ENCODE measurements around the gene TGM5.
A peak's percentile ranks its signal among the peaks of the same experiment; 100 is the strongest.
"Not testable (repeated sequence)": the region's sequence is repeated elsewhere in the genome, so short reads cannot be mapped to it uniquely, and the experiment has no call there.

Gene TGM5

DNA sequence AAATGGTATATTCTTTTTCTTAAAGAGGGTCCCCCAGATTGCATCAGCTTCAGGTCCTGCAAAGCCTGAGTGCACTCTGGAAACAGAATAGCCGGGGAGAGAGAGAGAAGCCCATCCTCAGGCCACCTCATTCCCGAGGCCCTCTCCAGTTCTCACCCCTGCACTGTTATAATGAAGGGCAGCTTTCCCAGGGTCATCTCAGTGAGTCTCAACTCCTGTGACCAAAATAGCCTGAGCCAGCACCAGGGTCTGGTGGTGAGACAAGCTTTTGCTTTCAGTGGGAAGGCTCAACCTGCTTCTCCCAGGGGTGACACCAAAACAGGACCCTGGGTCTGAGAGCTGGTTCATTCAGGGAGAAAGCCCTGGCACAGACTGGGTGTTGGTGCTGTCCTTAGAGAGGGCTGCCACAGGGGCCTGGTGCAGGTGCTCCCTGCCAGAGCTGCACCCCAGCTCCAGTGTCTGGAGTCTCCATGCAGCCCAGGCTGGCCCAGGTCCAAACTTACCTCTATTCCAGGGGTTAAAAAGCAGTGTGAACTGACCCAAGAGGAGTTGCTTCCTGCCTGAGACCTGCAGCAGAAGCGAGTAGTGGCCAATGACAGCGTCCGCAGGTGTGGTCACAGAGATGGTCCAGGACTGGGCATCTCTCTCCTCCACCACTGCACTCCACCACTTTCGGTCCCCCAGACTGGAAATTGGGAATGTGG lies 52.0 kb downstream of the TGM5 start:
- no peak for DNase-seq

DNA sequence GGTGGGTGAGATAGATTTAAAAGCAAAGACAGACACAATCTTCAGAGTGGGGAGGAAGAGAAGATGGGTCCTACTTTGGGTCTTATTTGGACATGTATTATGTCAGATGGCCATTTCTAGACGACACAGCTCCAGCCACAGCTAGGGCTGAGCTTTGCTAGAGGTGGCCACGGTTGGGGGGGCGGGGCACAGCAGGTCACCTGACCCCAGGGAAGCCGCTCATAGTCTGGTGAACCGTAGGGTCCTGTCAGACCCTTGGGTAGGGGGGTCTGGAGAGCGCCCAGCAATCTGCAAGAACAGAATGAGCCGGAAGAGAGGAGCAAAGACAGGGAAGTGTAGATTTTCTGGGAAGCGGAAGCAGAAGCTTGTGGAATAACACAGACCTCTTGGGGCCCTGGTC lies 52.6 kb downstream of the TGM5 start:
- DNase-seq = no peak

DNA sequence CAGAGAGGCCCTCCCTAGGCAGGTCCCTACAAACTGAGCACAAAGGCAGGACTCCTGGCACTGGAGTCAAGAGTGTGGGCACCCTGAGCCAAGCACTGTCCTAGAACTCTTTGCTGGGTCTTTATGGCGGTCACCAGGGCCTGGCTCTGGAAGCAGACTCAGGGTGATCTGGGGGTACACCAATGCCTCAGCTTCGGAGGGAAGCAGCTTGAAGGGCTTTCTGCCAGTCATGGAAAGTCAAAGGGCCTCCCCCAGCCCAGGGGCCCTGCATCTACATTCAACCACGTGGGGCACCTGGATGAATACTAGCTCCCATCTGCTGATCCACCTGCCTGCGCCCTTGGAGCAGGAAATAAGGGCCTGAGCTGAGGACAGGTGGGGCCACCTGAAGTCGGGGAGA lies 53.3 kb downstream of the TGM5 start:
- no peak for DNase-seq

DNA sequence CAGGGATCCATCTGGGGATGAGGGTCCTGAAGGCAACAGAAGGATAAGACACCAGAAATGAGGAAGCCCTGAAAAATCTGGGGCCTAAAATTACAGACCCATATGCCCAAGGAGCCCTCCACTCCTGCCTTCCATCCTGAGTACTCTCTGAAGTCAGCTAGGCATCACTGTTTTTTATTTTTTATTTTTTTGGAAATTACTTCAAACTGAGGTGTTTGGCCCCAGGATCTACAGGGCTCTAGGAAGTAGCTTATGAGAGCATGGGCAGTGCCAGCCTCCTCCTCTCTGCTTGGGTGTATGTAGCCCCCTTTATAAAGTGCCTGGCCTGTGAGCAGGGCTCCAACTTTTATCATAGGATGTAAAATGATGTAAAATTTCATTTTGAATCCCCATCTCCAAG lies 53.8 kb downstream of the TGM5 start:
- no peak for DNase-seq

DNA sequence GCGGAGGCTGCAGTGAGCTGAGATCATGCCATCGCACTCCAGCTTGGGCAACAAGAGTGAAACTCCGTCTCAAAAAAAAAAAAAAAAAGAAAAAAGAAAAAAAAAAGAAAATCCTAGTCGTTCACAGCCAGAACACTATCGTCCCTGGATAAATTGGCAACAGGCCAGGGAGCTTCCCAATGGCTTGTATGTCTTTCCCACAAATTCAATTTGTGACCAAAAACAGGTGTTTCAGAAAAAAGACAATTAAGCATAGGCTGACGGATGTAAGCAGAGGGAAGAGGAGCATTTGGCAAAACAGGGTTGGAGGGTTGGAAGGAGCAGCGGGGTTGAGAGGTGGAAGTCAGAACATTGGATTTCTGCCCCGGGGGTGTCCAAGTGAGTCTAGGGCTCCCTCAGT lies 54.4 kb downstream of the TGM5 start:
- DNase-seq = no peak

DNA sequence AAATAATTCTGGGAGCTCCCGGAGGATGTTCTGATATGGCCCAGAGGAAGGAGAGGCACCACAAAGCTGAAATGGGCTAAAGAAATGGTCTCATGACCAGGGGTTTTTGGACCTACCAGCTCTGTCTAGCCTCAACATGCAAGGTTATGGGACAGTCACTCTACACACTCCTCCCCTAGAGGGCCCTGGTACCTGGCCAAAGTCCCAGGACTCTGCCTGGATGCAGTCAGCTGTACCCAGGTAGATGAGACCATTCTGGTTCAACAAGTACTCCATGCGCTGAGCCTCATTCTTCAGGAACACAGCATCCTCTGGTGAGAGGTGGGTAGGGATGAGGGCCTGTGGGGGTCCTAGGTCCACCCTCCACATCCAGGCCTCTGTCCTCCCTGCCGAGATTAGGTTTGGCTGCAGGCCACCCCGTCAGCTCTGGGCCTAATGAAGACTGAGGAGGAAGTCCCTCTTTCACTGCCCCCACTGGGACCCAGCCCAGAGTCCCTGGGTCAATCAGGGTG lies 55.4 kb downstream of the TGM5 start:
- no peak for DNase-seq

DNA sequence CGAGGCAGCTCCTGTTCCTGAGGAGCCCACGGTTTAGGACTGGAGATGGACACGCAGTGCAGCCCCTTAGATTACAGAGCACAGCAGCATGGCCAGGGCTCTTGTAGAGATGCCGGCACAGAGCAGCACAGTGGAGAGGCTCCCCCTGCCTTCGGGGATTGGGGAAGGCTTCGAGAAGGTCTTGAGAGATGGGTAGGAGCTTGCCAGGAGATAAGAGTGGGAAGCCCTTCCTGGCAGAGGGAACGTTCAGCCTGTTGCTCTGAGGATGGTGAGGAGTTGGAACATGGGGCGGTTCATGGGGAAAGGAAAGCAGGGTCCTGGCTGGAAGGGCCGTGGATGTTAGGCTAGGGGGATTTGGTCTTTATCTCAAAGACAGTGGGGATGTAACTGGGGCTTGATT lies 55.9 kb downstream of the TGM5 start:
- DNase-seq = no peak

DNA sequence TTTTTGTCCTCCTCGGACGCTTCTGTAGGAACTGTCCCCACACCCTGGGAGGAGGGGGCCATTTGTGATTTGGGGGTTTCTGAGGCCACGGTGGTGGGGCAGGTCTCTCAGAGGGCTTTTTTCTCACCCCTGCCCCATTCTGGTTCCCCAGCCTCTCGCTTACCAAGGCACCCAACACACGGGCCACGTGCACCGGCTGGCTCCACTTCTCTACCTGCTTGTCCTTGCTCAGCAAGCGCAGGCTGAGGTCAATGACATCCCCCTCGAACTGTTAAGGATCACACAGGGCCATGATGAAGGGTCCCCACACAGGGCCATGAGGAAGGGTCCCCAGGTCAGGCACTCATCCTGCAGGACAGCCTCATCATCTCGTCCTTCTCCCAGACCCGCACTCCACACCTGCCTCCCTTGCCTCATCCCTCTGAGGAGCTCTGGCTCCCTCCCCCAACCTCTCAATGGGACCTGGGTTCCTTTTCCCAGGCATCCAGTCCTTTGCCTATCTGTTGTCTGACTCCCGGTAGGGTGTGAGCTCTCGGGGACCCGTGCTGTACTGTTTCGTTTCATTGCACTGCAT lies 56.5 kb downstream of the TGM5 start:
- no peak for DNase-seq

DNA sequence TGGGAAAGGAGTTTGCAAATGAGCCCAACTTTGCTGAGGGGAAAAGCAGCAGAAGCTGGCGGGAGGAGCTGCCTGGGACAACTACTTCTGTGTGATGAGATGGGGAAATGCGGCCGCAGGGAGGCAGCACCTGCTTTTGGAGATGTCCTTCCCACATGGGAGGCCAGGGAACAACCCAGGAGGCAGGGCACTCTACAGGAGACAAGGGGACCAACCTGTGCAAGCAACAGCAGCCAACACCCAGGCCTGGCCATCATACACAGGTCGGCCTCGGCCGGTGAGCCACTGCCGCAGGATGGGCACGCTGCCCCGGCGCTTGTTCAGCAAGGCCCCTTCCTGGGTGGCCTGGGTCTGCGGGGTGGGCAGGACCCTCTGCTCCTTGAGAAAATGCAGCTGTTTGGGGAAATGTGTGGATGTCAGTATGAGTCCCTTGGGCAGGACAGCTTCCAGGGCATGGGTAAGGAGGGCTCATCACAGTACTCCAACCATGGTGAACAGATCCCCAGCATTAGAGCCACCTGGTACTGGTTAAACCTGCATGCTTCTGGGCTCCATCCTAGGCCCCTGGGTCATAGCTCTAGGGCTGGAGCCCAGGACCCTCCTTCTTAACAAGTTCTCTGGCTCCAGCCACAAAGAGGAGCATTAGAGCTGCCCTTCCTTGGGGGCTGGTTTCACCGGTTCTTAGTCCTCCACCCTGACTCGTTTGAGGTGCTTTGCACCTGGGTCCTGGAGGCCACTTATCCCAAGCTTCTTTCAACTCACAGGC lies 57.5 kb downstream of the TGM5 start:
- no peak for DNase-seq

DNA sequence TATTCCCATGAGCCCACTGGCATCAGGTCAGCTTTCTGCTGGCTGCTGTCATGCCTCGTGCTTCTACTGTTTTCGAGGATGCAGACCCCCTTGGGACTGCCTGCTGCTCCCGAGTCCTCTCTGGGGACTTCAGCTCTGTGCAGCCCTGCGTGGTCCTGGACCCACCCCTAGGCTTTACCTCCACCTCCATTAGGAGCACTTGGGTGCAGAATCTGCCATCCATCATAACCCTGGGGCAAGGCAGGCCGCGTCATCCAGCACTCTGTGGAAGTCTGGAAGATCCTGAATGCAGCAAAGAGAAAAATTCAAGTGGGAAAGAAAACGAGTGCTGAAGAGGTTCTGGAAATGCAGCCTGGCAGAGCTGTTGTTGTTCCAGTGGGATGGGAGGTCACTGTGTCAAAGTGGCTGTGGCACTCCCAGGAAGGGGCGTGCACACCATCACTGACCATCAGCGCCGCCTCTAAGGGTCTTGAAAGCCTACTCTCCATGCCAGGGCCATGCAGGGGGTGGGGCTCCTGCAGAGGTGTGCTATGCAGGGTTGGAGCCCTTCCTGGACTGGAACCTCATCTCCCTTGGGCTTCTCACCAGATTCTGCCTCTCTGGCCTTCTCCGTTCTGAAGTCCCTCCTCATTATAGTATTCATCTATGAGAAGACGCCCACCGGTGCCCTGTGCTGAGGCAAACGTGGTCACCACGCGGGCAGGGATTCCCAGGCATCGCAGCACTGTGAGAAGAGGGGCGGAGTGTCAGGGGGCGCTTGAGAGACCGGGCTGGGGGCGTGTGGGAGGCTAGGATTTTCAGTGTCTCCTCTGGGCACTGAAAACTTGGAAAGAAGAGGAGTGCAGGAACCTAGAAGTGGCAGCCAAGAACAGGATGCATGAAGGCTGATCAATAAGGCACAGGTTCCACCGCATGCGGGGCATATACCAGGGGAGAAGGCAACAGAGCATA lies 58.4 kb downstream of the TGM5 start:
- DNase-seq = no peak

DNA sequence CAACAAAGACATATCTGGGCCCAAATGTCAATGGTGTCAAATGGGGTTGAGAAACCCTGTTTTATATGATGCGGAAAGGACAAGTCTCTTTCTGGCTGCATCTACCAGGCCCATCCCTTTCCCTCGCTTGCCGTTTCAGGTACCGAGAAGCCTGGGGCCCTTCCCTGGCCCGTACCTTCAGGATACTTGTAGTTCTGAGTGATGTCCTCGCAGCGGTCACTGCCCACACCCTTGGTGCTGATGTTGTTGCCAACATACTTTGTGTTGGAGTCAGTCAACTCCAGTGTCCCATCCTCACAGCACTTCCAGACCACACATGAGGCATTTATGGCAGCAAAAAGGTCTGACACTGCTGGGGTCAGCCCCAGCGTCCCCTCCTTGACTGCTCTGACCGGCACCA lies 59.7 kb downstream of the TGM5 start:
- no peak for DNase-seq

DNA sequence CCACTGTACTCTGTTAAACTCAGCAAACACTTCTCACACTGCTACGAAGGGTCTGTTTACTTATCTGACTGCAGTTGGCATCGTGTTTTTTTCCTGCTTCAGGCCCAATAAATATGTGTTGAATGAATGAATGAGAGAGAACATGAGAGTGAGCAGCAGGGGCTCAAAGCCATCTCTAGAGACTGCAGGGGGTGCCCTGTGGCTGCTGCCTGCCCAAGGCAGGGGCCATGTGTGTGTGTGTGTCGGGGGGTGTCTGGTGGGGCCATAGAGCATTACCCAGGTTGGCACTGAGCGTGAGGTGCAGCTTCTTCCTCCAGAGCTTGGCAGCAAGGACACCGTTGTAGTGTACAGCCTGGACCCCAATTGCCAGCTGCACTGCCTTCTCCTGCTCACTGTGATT lies 60.7 kb downstream of the TGM5 start:
- no peak for DNase-seq

DNA sequence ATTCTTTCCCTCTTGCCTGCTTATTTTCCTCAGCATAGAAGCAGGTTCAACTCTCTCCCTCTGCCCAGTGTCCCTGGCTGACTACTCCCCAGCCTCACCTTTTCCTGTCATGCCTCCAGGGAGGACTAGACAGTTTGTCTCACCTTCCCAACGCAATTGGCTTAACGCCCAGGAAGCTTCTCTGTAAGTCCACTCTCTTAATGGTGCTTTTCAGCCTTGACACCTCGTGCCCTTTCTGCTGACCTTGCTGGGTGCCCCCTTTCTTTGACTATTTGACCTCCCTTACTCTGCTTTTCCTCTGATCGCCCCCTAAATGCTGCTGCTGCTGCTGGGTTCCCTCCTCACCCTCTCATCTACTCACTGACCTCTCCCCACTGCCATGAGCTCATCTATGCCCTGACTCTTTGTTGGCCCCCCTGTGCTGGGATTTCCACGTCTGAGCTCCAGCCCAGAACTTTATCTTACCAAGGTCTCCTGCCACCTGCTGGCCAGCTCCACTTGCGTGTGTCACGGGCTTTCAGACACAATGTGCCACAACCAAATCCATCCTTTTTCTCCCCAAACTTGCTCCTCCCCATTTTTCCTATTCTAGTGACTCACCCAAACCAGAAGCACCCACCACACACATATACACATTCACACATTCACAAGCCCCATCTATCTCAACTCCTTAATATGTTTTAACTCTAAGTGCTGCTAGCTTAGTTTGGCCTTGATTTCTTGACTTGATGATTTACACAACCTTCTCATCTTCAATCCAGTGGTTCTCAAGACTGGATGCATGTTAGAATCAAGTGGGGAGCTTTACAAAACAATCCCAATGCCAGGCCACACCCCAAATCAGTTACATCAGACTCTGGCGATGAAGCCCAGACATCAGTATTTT lies 62.5 kb downstream of the TGM5 start:
- DNase-seq = peak; percentile 75

DNA sequence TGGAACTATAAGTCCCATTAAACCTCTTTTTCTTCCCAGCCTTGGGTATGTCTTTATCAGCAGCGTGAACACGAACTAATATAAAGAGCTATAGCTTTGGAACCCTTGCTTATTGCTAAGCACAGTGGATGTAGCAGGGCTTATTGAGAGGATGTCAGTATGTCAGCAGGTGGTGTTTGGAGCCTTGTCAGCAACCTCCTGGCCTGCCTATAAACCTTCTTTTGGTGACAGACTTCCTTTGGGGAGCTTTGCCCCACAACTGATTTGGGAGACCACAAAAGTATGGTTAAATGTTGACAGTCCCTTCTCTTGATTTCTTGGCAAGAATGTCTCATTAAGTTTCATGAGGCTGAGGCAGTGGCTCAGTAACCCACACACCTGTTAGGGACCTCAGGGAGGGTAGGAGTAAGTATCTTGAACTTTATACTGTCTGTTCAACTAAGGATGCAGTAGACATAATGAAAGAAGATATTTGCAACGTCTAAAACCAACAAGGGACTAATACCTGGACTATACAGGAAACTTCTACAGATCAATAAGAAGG lies 66.7 kb downstream of the TGM5 start:
- DNase-seq = no peak

DNA sequence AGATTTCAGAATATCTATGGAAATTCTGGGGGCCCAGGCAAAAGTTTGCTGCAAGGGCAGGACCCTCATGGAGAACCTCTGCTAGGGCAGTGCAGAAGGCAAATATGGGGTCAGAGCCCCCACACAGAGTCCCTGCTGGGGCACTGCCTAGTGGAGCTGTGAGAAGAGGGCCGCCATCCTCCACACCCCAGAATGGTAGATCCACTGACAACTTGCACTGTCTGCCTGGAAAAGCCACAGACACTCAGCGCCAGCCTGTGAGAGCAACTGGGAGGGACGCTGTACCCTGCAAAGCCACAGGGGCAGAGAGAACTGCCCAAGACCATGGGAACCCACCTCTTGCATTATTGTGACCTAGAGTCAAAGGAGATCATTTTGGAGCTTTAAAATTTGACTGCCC lies 67.7 kb downstream of the TGM5 start:
- DNase-seq = no peak

DNA sequence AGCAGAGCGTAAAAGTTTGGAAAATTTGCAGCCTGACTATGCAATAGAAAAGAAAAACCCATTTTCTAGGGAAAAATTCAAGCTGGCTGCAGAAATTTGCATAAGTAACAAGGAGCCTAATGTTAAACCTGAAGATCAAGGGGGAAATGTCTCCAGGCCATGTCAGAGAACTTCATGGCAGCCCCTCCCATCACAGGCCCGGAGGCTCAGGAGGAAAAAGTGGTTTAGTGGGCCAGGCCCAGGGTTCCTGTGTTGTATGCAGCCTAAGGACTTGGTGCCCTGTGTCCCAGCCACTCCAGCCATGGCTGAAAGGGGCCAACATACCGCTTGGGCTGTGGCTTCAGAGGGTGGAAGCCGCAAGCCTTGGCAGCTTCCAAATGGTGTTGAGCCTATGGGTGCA lies 68.2 kb downstream of the TGM5 start:
- not testable (repeated sequence) for DNase-seq

DNA sequence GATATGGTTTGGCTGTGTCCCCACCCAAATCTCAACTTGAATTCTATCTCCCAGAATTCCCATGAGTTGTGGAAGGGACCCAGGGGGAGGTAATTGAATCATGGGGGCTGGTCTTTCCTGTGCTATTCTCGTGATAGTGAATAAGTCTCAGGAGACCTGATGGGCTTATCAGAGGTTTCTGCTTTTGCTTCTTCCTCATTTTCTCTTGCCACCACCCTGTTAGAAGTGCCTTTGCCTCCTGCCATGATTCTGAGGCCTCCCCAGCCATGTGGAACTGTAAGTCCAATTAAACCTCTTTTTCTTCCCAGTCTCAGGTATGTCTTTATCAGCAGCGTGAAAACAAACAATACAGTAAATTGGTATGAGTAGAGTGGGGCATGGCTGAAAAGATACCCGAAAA lies 69.0 kb downstream of the TGM5 start:
- not testable (repeated sequence) for DNase-seq

DNA sequence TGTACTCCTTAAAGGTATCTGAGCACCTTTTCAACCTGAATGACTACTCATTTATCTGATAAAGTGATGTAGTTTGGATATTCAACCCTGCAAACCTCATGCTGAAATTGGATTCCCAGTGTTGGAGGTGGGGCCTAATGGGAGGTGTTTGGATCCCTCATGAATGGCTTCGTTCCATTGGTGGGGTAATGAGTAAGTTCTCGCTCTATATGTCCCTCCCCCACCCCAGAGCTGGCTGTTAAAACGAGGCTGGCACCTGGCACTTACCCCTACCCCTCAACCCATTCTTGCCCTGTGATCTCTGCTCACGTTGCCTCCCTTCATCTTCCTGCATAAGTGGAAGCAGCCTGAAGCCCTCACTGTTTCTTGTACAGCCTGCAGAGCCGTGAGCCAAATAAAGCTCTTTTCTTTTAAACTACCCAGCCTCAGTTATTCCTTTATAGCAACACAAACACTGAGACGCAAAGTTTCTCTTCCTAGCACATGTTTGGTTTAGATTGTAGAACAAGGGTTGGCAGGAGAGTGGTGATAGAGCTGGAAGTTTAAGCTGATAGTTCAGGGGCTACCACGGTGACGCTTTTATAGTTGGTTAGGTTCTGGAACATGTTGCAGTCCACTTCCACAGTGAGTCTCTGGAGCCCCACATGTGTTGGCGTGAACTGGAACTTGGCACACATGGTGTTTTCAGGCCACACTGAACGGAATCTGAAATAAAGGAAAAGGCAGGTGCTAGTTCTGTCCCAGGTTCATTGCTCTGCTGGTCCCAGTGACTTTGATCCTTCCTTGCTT lies 69.8 kb downstream of the TGM5 start:
- DNase-seq = no peak

DNA sequence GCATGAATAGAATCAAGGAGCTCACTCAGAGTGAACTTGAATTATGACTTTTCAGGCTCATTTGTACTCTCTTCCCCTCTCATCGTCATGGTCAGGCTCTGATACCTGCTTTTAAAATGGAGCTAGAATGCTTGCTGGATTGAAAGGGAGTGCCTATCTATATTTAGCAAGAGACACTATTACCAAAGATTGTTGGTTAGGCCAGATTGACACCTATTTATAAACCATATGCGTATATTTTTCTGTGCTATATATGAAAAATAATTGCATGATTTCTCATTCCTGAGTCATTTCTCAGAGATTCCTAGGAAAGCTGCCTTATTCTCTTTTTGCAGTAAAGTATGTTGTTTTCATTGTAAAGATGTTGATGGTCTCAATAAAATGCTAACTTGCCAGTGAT lies 71.9 kb downstream of the TGM5 start:
- peak; percentile 62 for DNase-seq

DNA sequence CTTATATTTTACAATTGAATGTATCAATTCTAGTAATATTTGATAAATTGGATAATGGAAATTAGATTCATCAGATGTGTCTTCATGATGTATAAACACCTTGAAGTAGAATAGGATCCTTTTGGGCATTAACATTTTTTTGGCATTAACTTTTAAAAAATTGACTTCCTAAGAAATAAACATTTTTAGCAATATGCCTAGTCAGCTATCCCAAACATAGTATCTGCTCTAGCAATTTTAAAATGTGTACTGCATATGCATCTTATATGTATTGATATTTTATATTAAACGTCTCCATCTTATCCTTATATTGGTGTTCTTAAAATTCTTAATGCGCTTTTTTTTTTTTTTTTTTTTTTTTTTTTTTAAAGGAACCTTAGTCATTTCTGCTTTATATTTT lies 73.0 kb downstream of the TGM5 start:
- DNase-seq = no peak

DNA sequence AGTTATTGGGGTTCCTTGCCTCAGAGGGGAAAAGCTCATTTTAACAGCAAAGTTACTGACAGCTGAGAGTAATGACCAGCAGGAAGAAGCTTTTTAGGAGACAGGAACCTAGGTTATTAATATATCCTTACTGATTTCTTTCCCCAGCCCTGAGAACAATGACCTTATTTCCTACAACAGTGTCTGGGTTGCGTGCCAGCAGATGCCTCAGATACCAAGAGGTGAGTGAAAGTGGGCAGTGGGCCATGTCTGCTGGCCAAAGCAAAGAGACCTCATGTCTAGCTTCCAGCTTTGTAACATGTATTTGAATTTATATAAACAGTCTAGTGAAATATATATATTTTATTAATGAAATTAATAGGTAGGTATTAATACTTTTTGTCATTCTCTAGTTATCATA lies 76.5 kb downstream of the TGM5 start:
- no peak for DNase-seq
